ENCODE measurements around the gene TMEM143. TPM values are rescaled to one million over a fixed set of nuclear protein-coding genes. Genes with fewer than 3 reads are reported as not detected.
"Not testable (repeated sequence)": the region's sequence is repeated elsewhere in the genome, so short reads cannot be mapped to it uniquely, and the experiment has no call there.

The TMEM143 gene
- total RNA-seq, 2 experiments from 2014 or later: 17.1 to 17.9 TPM

DNA sequence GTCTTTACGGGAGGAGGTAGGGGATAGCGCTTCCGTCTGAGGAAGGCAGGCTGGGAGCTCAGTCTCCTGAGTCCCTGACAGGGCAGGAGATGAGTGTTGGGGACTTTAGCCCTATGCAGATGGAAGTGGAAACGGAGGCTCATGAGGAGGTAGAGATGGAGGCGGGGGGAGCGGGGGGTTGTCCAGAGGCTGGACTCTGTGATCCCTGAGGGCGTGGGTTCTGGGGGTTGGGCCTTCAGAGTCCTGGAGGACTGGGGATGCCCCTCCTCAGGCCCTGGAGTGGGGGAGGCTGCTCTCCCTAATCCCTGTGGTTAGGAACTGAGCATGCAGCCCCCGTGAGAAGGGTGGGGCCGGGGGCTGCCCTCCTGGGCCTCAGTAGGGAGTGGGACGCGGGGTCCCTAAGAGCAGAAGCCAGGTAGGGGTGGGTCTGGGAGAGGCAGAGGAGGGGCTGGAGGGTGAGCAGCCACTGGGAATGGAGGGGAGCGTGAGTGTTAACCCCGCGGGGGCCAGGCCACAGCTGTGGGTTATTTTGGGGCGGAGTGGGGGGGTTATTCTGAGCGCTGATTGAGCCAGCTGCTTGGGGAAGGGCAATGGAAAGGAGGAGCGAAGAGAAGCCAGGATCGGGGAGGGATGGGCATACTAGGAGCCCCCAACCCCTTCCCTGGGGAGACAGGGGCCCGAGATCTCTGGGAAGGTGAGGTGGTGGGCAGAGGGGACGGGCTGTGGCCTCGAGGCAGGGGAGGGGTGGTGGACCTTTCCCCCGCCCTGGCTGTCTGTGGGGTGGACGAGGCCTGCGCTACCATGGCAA is 32.5 kb upstream of the TMEM143 start:
- peaks cover 38% of the 10 kb centered on the region for H3K4me1 Mint-ChIP-seq (ENCODE audit: low read depth)
- H3K9me3 Mint-ChIP-seq: peaks cover 2% of the 10 kb centered on the region
- H3K4me3 Mint-ChIP-seq: no peak overlapping the region
- no peak for DNase-seq
- peaks cover 34% of the 10 kb centered on the region for H3K27me3 Mint-ChIP-seq
- H3K36me3 Mint-ChIP-seq: no peaks in the 10 kb centered on the region
- no peak overlapping the region for H3K27ac Mint-ChIP-seq
- intact Hi-C loops (cut with micrococcal nuclease): loop anchor here (5.0 kb wide), 1 partner anchor 64 kb away; no protein-coding TSS in a partner anchor
- ChIA-PET CTCF (no interaction called here), POLR2A (no interaction called here)

DNA sequence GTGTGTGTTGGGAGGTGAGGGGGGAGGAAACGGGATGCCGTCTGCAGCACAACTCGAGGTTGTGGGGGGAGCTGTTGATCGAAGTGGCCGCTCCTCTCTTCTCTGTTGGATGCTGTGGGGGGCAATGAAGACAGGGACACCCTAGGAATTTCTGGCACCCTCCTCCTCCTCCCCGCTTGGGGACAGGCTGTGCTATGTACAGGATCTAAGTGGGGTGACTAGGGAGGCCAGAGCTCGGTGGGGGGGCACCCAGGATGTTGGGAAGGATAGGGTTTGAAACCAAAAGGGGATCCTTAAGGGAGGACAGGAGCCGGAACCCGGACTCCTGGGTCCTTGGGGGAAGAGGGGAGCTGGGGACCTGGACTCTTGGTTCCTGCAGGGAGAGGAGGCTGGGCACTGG is 31.8 kb upstream of the TMEM143 start:
- Mint-ChIP-seq H3K9me3 (peaks cover 2% of the 10 kb centered on the region), H3K36me3 (no peaks in the 10 kb centered on the region), H3K27me3 (peaks cover 34% of the 10 kb centered on the region), H3K4me1 (ENCODE audit: low read depth) (peaks cover 38% of the 10 kb centered on the region), H3K27ac (no peak overlapping the region), H3K4me3 (no peak overlapping the region)
- DNase-seq: no peak
- POLR2A ChIA-PET: no interaction called here
- intact Hi-C loops (cut with micrococcal nuclease): loop anchor here (5.0 kb wide), 1 partner anchor 63 kb away; no protein-coding TSS in a partner anchor
- CTCF ChIA-PET: no interaction called here

DNA sequence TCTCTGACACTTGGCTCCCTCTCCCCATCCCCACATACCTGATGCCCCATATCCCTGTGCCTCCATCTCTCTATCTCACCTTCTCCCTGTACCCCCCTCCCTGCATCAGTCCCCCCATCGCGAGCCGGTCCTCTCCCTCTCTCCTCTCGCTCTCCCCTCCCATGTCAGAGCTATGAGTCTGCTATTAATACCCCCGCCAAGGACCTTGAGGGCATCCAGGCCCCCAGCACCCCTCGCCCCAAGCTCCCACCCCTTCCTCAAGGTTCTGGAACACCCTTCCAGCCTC is 31.4 kb upstream of the TMEM143 start:
- no peak for DNase-seq
- Mint-ChIP-seq H3K27ac (no peak overlapping the region), H3K36me3 (no peaks in the 10 kb centered on the region), H3K9me3 (peaks cover 2% of the 10 kb centered on the region), H3K27me3 (peaks cover 34% of the 10 kb centered on the region), H3K4me1 (ENCODE audit: low read depth) (peaks cover 39% of the 10 kb centered on the region), H3K4me3 (no peak overlapping the region)
- ChIA-PET CTCF (no interaction called here), POLR2A (no interaction called here)
- intact Hi-C loops (cut with micrococcal nuclease): loop anchor here (5.0 kb wide), 1 partner anchor 63 kb away; no protein-coding TSS in a partner anchor

DNA sequence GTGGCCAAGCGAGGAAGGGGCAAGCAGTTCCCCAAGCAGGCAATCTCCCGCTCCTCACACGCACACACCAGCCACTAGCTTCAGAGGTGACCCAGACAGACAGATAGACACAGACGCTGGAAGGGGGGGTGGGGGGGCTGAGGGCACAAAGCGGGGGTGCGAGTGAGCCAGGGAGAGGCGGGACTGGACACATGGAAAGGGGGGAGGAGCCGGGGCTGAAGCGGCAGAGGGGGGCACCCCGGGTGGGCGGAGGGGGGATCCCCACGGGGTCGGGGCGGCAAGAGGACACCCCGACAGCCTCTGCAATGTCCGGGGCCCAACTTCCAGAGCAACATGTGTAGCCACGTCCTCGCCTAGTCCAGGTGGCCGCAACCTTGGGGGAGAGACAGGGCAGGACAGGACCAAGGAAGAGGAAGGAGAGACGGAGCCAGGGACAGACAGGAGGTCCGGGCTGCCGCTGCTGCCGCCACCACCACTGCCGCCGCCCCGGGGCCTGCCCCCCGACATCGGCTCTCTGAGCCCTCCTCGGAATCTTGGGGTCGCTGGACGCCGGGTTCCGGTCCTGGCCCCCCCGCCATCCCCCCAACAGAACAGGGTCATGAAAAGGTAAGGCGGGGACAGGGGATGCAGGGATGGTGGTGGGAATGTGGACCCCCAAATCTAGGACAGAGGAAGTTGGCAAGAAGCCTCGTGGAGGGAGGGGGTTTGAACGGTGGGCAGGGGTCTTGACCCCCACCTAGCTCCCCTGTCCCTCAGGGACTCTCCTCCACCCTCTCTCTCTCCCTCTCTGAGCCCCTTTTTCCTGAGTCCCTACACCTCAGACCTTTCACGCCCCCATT is 30.8 kb upstream of the TMEM143 start:
- H3K9me3 Mint-ChIP-seq: peaks cover 1% of the 10 kb centered on the region
- CTCF ChIA-PET: interaction anchor here (1.3 kb wide), 1 partner anchor 61 kb away, joined by 4 read pairs; no protein-coding TSS in a partner anchor
- H3K36me3 Mint-ChIP-seq: no peaks in the 10 kb centered on the region
- H3K4me3 Mint-ChIP-seq: peak overlapping the region; percentile 1
- no peak for DNase-seq
- no peak overlapping the region for H3K27ac Mint-ChIP-seq
- intact Hi-C loops (cut with micrococcal nuclease): loop anchor here (5.0 kb wide), 1 partner anchor 62 kb away; no protein-coding TSS in a partner anchor
- peaks cover 34% of the 10 kb centered on the region for H3K27me3 Mint-ChIP-seq
- peaks cover 38% of the 10 kb centered on the region for H3K4me1 Mint-ChIP-seq (ENCODE audit: low read depth)
- POLR2A ChIA-PET: no interaction called here

DNA sequence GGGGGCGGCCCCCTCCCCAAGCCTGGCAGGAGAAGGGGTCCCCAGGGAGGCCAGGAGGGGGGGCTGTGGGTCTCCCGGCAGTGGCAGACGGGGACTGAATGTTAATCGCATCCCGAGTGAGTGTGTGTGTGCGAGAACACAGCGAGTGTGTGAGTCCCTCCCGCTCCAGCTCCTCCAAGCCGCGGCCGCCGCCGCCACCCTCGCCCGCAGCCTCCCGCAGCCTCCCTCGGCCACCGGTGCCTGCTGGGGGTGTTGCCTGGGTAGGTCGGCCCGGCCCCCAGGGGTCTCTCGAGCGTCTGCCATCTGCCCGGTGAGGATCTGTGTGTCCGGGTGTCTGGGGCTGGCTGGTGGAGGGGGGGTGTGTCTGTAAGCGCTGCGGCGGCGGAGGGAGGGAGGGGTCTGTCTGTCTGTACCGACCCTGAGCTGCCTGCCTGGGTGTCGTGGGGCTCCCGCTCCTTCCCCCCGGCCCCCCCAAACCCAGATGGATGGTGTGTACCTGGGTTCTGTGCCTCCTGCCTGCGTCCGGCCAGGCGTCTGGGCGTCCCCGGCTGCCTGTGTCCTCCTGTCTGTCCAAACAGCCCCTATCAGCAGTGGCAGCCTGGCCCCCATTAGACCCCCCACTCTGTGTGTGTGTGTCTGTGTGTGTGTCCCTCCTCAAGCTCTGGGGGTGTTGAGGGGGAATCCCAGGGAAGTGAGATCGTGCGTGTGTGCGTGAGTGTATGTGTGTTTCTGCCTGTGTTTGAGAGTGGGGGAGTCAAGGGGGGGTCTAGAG is 30.0 kb upstream of the TMEM143 start, which contains the start of gene GRIN2D:
GRIN2D (plus strand) TSS at position 110 of the 772 bp plus-strand sequence. CDS start 4,725 bp downstream, outside the sequence.
- H3K4me1 Mint-ChIP-seq (ENCODE audit: low read depth): peaks cover 34% of the 10 kb centered on the region
- POLR2A ChIA-PET: no interaction called here

DNA sequence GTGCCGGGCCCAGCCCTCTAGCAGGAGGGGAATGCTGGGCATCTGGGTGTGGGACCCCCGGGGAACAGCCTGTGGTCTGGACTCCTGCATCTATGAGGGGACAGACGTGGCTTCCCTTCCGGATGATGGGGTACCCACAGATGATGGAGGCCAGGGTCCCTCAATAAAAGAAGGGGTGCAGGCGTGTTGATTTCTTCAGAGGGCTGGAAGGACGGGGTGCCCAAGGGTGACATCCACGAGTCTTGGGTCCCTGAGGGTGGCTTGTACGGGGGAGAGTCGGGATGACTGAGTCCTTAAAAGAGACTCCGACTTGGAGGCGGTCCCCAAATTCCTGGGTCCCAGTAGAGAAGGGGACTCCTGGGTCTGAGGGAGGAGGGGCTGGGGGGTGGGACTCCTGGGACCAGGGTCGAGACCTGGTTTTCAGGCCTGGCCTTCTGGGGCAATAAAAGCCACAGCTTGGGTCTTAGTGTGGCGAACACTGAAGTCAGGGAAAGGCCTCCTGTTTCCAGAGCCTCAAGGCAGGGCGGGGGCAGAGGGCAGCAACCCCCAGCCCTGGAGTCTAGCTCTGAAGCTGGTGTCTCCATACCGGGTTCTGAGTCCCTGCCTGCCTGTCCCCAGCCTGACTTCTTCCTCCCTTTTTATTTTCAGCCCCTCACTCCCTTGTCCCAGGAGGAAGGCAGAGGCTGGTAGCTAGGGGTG is 29.3 kb upstream of the TMEM143 start:
- intact Hi-C loops (cut with micrococcal nuclease): no loop called here
- H3K4me1 Mint-ChIP-seq (ENCODE audit: low read depth): peaks cover 33% of the 10 kb centered on the region
- H3K36me3 Mint-ChIP-seq: peaks cover 6% of the 10 kb centered on the region
- no peak for DNase-seq
- CTCF ChIA-PET: interaction anchor here (0.7 to 1.3 kb wide), 3 partner anchors 30 to 189 kb away, joined by 3 to 4 read pairs (median 4); partner anchors contain the start of gene TMEM143
- no peak overlapping the region for H3K27ac Mint-ChIP-seq
- no peak overlapping the region for H3K4me3 Mint-ChIP-seq
- H3K9me3 Mint-ChIP-seq: no peaks in the 10 kb centered on the region
- POLR2A ChIA-PET: no interaction called here
- H3K27me3 Mint-ChIP-seq: peaks cover 33% of the 10 kb centered on the region

More for the DNA sequence above, 30.0 kb upstream of the TMEM143 start, which contains the start of gene GRIN2D:
- H3K9me3 Mint-ChIP-seq: no peaks in the 10 kb centered on the region
- intact Hi-C loops (cut with micrococcal nuclease): no loop called here
- peaks cover under 1% of the 10 kb centered on the region for H3K36me3 Mint-ChIP-seq
- H3K27ac Mint-ChIP-seq: peak within 1 kb of the TSS; percentile 18
- H3K27me3 Mint-ChIP-seq: peaks cover 34% of the 10 kb centered on the region
- DNase-seq: peak; percentile 37
- peak within 1 kb of the TSS; percentile 1 for H3K4me3 Mint-ChIP-seq
- CTCF ChIA-PET: interaction anchor here (0.7 to 1.3 kb wide), 3 partner anchors 31 to 190 kb away, joined by 3 to 4 read pairs (median 4); partner anchors contain the start of gene TMEM143

DNA sequence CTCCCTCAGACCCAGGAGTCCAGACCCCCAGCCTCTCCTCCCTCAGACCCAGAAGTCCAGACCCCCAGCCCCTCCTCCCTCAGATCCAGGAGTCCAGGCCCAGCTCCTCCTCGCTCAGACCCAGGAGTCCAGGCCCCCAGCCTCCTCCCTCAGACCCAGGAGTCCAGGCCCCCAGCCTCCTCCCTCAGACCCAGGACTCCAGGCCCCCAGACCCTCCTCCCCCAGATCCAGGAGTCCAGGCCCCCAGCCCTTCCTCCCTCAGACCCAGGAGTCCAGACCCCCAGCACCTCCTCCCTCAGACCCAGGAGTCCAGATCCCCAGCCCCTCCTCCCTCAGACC is 28.2 kb upstream of the TMEM143 start:
- Mint-ChIP-seq H3K4me3 (peak overlapping the region; percentile 90), H3K36me3 (peaks cover 13% of the 10 kb centered on the region), H3K4me1 (ENCODE audit: low read depth) (peaks cover 25% of the 10 kb centered on the region), H3K27me3 (peaks cover 25% of the 10 kb centered on the region)
- CTCF ChIA-PET: interaction anchor here (0.6 to 2.4 kb wide), 35 partner anchors 8 to 402 kb away, joined by 3 to 29 read pairs (median 4); partner anchors contain the start of genes GRWD1, SYNGR4 and TMEM143
- H3K27ac Mint-ChIP-seq; DNase-seq; intact Hi-C loops (cut with micrococcal nuclease); H3K9me3 Mint-ChIP-seq: not testable (repeated sequence)
- POLR2A ChIA-PET: interaction anchor here (0.7 to 1.2 kb wide), 4 partner anchors 28 to 188 kb away, joined by 3 to 15 read pairs (median 3); partner anchors contain the start of genes SYNGR4 and TMEM143

DNA sequence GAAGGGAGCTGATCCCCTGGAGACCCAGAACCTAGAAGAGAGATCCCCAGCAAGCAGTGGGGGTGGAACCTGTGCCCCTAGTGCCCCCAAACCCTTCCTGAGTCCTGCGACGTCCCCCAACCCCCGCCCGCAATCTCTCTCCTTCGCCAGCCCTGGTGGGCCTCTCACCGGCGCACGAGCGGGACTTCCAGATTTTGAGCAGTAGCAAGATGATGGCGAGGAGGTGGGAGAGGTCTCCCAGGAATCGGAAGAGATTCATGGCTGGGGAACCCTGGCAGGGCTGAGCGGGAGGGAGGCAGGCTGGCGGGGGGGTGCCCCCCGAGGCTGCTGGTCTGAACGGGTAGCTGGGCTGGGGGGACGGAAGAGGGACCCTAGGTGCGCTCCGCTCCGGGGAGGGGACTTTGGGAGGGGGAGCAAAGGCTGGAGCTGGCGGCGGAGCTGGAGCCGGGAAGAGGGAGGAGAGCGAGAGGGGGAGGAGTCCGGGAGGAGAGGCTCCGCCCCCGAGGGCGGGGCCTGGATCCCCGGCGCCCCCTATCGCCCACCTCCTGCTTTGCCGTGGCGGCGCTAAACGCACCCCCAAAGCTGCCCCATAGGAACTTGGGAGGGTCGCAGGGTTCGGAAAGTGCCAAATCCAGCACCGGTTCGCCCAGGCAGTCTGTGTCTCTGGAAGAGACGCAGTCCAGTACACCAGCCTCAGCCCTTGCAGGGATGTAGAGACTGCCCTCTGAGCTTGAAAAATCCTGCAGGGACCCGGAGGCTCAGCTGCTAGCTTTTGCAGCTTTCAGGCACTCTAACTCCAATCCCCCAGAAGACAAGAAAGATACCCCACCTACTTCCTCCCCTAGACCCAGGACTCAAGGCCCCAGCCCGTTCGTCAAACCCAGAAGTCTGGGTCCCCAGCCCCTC is 27.6 kb upstream of the TMEM143 start, which contains the start of gene KDELR1:
KDELR1 (minus strand) TSS at position 452 of the 906 bp plus-strand sequence; CDS start at position 259, 193 bp downstream.
- ChIA-PET CTCF (interaction anchor here (0.6 to 2.4 kb wide), 45 partner anchors 8 to 403 kb away, joined by 3 to 29 read pairs (median 4); partner anchors contain the start of genes GRWD1, SYNGR4 and TMEM143), POLR2A (interaction anchor here (0.6 to 1.2 kb wide), 5 partner anchors 27 to 187 kb away, joined by 3 to 15 read pairs (median 3); partner anchors contain the start of genes SYNGR4 and TMEM143)
- peak; percentile 80 for DNase-seq
- Mint-ChIP-seq H3K36me3 (peaks cover 15% of the 10 kb centered on the region), H3K9me3 (no peaks in the 10 kb centered on the region), H3K4me3 (peak within 1 kb of the TSS; percentile 90), H3K27ac (peak within 1 kb of the TSS; percentile 87), H3K27me3 (peaks cover 23% of the 10 kb centered on the region), H3K4me1 (ENCODE audit: low read depth) (peaks cover 25% of the 10 kb centered on the region)
- intact Hi-C loops (cut with micrococcal nuclease): loop anchor here (1.0 kb wide), 1 partner anchor 27 kb away; the partner anchor contains the start of gene SYNGR4

DNA sequence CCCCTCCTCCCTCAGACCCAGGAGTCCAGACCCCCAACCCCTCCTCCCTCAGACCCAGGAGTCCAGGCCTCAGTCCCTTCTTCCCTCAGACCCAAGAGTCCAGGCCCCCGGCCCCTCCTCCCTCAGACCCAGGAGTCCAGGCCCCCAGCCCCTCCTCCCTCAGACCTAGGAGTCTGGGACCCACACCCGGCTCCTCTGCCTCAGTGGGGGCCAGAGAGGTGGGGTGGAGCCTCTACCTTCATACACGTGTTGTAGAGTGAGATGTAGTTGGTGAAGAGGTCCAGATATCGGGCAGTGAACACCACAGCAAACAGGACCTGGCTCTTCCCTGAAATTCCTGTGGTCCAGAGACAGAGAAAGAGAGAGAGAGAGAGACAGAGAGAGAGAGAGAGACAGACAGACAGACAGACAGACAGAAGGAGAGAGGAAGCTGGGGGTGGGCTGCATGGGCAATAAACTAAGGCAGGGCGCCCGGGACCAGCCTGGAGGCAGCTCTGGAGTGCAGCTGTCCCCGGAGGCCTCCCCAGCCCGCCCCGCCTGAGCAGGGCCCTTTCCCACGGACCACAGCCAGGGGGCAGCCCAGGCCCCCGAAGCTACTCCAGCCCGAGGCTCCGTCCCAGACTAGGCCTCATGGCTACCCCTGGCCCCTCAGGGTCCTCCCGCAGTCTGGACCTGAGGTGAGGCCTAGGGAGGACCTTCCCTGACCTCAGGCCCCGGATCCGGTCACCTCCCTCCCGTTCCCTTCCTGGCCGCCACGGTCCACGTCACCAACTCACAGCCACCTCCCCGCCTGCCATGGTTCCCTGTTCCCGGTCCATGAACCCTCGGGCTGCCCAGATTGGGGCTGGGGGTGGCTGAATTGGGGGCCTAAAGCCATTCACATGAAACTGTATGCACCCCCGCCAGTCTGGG is 26.7 kb upstream of the TMEM143 start:
- Mint-ChIP-seq H3K4me3 (peak overlapping the region; percentile 90), H3K27me3 (peaks cover 15% of the 10 kb centered on the region), H3K9me3 (no peaks in the 10 kb centered on the region), H3K36me3 (peaks cover 20% of the 10 kb centered on the region), H3K4me1 (ENCODE audit: low read depth) (peaks cover 23% of the 10 kb centered on the region), H3K27ac (peak overlapping the region; percentile 87)
- ChIA-PET CTCF (interaction anchor here (0.6 to 2.4 kb wide), 39 partner anchors 7 to 241 kb away, joined by 3 to 29 read pairs (median 4); partner anchors contain the start of genes GRWD1, SYNGR4 and TMEM143), POLR2A (interaction anchor here (1.2 kb wide), 1 partner anchor 186 kb away, joined by 3 read pairs; no protein-coding TSS in a partner anchor)
- DNase-seq: peak; percentile 78
- intact Hi-C loops (cut with micrococcal nuclease): loop anchor here (1.0 kb wide), 1 partner anchor 26 kb away; the partner anchor contains the start of gene SYNGR4

Data from activated CD4-positive, alpha-beta memory T cell treated with anti-CD3 and anti-CD28 coated beads for 36 hours (primary cell).